GM12892 (cell line): ENCODE results near the gene PNMA8B.

ENCODE experiments used
- POLR2A ChIP-seq: IDR thresholded peaks from 2 replicates; pipeline ENCODE4 v1.6.1; 2011; ENCODE audit warnings: low read depth, low read length, control low read depth
- TAF1 ChIP-seq: IDR thresholded peaks from 2 replicates; pipeline ENCODE4 v1.6.1; 2011; ENCODE audit warnings: low read depth, mild to moderate bottlenecking, control low read depth, low read length, borderline replicate concordance

DNA sequence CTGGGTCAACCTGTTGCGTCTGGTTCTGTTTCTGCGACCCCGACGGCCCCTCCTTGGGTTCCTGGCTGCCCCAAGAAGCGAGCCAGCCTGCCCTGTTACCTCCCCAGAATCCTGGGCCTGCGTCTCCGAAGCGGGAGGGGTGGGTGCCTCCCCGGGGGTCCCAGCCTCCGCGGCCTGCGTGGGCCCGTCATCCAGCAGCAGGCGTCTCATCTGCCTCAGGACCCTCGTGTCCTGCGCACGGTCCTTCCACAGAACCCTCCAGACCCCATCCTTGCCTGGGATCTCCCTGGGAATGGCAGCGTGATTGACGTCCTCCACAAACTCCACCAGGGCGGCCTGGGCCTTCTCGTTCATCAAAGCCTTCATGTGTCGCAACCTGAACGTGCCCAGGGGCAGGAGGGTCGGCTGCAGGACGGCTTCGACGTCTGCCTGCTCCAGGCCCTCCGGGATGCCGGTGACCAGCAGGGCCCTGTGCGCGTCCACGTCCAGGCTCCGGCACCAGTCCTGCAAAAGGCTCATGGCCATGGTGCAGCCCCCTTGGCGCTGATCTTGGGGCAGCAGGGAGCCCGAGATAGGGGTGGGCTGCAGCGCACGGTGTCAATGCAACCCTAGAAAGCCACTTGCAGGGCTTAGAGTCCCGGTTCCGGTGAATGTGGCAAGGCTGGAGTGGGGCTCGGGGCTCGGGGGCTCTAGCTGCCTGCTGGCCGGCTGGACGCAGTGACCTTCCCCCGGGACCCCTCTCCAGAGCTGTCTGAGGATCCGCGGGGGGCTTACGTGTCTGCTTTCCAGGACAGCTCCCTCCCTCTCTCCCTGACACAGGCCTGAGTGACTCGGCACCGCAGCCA, 504 bp downstream of the PNMA8B start:
- TF ChIP-seq POLR2A = no peak
- no peak for TF ChIP-seq TAF1
